ENCODE measurements around the gene TBCCD1. TPM values are rescaled to one million over a fixed set of nuclear protein-coding genes. Genes with fewer than 3 reads are reported as not detected.
"Not testable (repeated sequence)": the region's sequence is repeated elsewhere in the genome, so short reads cannot be mapped to it uniquely, and the experiment has no call there.

Gene TBCCD1
- total and polyA plus RNA-seq, 2 of the 8 experiments (the other 6 are each of a cell fraction or from before 2014, with no cell fraction given), result 11.3 to 13.9 TPM

DNA sequence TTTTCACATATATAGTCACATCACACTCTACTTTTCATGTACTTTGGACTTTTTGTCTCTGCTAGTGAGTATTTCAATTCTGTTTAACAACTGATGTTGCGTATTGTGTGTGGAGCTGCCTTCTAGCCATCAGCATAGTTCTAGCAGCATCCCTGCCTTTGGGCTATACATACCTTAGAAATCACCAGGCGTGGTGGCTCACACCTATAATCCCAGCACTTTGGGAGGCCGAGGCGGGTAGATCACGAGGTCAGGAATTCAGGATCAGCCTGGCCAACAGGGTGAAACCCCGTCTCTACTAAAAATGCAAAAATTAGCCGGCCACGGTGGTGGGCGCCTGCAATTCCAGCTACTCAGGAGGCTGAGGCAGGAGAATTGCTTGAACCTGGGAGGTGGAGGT lies 19.1 kb upstream of the TBCCD1 start:
- not testable (repeated sequence) for H2AFZ ChIP-seq (ENCODE audit: low read length); H4K8ac ChIP-seq (ENCODE audit: extremely low read depth, insufficient read depth, low read length); H3K14ac ChIP-seq (ENCODE audit: insufficient read length); H3K27me3 ChIP-seq (replicated peaks in 1 of 4; ENCODE audit: control insufficient read depth in 3 of 4, extremely low read depth in 1 of 4, insufficient read depth in 3 of 4, low read length in 3 of 4); H3K56ac ChIP-seq (replicated peaks; ENCODE audit: insufficient read length, low read depth, low read length); H3K18ac ChIP-seq (ENCODE audit: extremely low read depth, low read length); H3K4ac ChIP-seq (replicated peaks; ENCODE audit: insufficient read length, low read depth, low read length); H3K79me1 ChIP-seq (ENCODE audit: low read depth, low read length); H3K79me2 ChIP-seq (ENCODE audit: control insufficient read depth in 1 of 2, insufficient read depth in 2 of 2, low read length in 2 of 2); H2BK5ac ChIP-seq (ENCODE audit: low read depth, low read length); H2BK20ac ChIP-seq (ENCODE audit: low read length); H2AK5ac ChIP-seq (ENCODE audit: low read depth, low read length); H3K23me2 ChIP-seq (ENCODE audit: low read depth, low read length); H3K4me3 ChIP-seq (ENCODE audit: extremely low read depth in 1 of 4, insufficient read depth in 2 of 4, low read depth in 3 of 4, low read length in 4 of 4); DNase-seq (ENCODE audit: low read depth in 1 of 2, low spot score in 2 of 2); H2BK12ac ChIP-seq (ENCODE audit: low read depth, low read length); H4K91ac ChIP-seq (replicated peaks; ENCODE audit: insufficient read length, low read length); H4K5ac ChIP-seq (ENCODE audit: insufficient read length, low read depth, low read length); FAIRE-seq; H4K20me1 ChIP-seq (replicated peaks in 1 of 2; ENCODE audit: control insufficient read depth in 1 of 2, insufficient read depth in 2 of 2, low read length in 2 of 2); H3K23ac ChIP-seq (ENCODE audit: insufficient read length); H3K4me1 ChIP-seq (replicated peaks in 1 of 4; ENCODE audit: control insufficient read depth in 3 of 4, insufficient read depth in 4 of 4, low read length in 3 of 4); H2BK120ac ChIP-seq (replicated peaks; ENCODE audit: low read depth, low read length); H3K4me2 ChIP-seq (ENCODE audit: insufficient read depth in 1 of 2, low read depth in 2 of 2, low read length in 2 of 2); H2BK15ac ChIP-seq (ENCODE audit: low read length); H3K9me3 ChIP-seq (ENCODE audit: insufficient read depth in 2 of 2, low read depth in 1 of 2, low read length in 1 of 2); H3K27ac ChIP-seq (ENCODE audit: low read depth, low read length)
- H3K36me3 ChIP-seq (ENCODE audit: control insufficient read depth in 2 of 4, insufficient read depth in 4 of 4, low read length in 3 of 4), result peaks cover 4 to 46% (median 29%) of the 10 kb centered on the region in 4 experiments; a peak in 7 of 8 replicates
- ChIA-PET CTCF (ENCODE audit: partially characterized antibody) (interaction anchor here (1.6 to 23.7 kb wide), 3 partner anchors 28 to 212 kb away, joined by 4 to 333 read pairs (median 14); partner anchors contain the start of gene AHSG), POLR2A (ENCODE audit: partially characterized antibody) (interaction anchor here (1.3 to 8.4 kb wide), 6 partner anchors 9 to 204 kb away, joined by 3 to 57 read pairs (median 6); partner anchors contain the start of gene EIF4A2)
- 88% methylated on average over 9 of the region's 9 CpGs; no CpG with 5 or more reads in 1 of the 2 experiments for WGBS, 2 experiments (ENCODE audit: extremely low coverage in 1 of 2, insufficient coverage in 1 of 2, insufficient read length in 1 of 2, insufficient replicate concordance in 2 of 2, low coverage in 1 of 2, low lambda C conversion rate in 2 of 2, missing lambda C conversion rate in 1 of 2)
- H3K9ac ChIP-seq (replicated peaks in 1 of 4; ENCODE audit: extremely low read depth in 1 of 4, low read depth in 3 of 4, low read length in 3 of 4), result peak overlapping the region in 1 of 4 experiments; percentile 8; a peak in 1 of 7 replicates
